HG02763 (cell line): ENCODE data around the gene METTL25B.

Experiments
- ATAC-seq: cut with Tn5 transposase; IDR thresholded peaks from one replicate; pipeline ENCODE4 v1.9.1; 2021; ENCODE audit warnings: mild to moderate bottlenecking, moderate library complexity; ENCODE audit not compliant: unreplicated experiment

The METTL25B gene

GRCh38 chr1:156727926-156728598, at the start of gene METTL25B:
TSS of gene METTL25B (plus strand) at chr1:156728469. CDS start at chr1:156729105, 636 bp downstream.
- peak; percentile 53 for ATAC-seq

GRCh38 chr1:156680056-156680455, 48.2 kb upstream of the METTL25B start:
- no peak for ATAC-seq

- ATAC-seq, result no peak
Measured at GRCh38 chr1:156681196-156681960, 46.9 kb upstream of the METTL25B start.

- no peak for ATAC-seq
Measured at GRCh38 chr1:156682166-156682890, 45.9 kb upstream of the METTL25B start.

GRCh38 chr1:156684227-156684782, 44.0 kb upstream of the METTL25B start:
- ATAC-seq, result no peak

GRCh38 chr1:156689035-156689952, 39.0 kb upstream of the METTL25B start:
- no peak for ATAC-seq

- ATAC-seq, result no peak
Measured at GRCh38 chr1:156689953-156690674, 38.2 kb upstream of the METTL25B start.

- no peak for ATAC-seq
Measured at GRCh38 chr1:156690675-156691036, 37.6 kb upstream of the METTL25B start.

GRCh38 chr1:156691191-156691590, 37.1 kb upstream of the METTL25B start:
- no peak for ATAC-seq

GRCh38 chr1:156691665-156692440, 36.4 kb upstream of the METTL25B start:
- ATAC-seq, result no peak

GRCh38 chr1:156692441-156692924, 35.8 kb upstream of the METTL25B start:
- ATAC-seq, result no peak

GRCh38 chr1:156692925-156693847, 35.1 kb upstream of the METTL25B start:
- no peak for ATAC-seq

GRCh38 chr1:156693848-156694689, 34.2 kb upstream of the METTL25B start:
- ATAC-seq, result no peak

GRCh38 chr1:156694690-156694962, 33.6 kb upstream of the METTL25B start:
- ATAC-seq, result no peak

- ATAC-seq, result no peak
Measured at GRCh38 chr1:156696755-156697154, 31.5 kb upstream of the METTL25B start.

GRCh38 chr1:156697481-156697880, 30.8 kb upstream of the METTL25B start:
- ATAC-seq, result no peak

- no peak for ATAC-seq
Measured at GRCh38 chr1:156698995-156699394, 29.3 kb upstream of the METTL25B start.
